Activated effector memory CD4-positive, alpha-beta T cell treated with Interleukin-2 at 50 U/mL for 16 hours (primary cell): ENCODE results near the gene CXCL1.

Experiments used
- DNase-seq: peaks from one replicate; pipeline ENCODE4 v3.0.0-alpha.2; 2020

The CXCL1 gene

GRCh38 chr4:73869130-73870055, at the start of gene CXCL1:
Gene CXCL1, plus strand, starts transcription at chr4:73869393. Its CDS starts 78 bp downstream, at chr4:73869471.
- DNase-seq, result no peak

DNA sequence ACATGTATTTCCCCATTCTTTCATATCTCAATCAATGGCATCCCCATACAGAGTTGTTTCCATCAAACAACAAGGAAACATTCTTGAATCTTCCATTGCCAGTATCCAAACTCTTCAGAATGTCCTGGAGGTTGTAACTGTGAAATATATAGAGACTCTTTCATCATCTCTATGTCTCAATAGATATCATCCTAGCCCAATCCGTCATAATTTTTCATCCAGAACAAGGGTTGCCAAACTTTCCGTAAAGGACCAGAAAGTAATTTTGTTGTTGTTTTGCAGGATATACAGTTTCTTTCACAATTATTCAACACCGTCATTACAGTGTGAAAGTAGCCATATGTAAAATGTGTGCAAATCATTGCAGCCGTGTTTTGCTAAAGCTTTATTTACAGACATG, 47.9 kb upstream of the CXCL1 start:
- DNase-seq, result no peak

GRCh38 chr4:73822389-73822788, 46.8 kb upstream of the CXCL1 start:
- no peak for DNase-seq

GRCh38 chr4:73822812-73823504, 46.2 kb upstream of the CXCL1 start:
- no peak for DNase-seq

GRCh38 chr4:73823760-73824159, 45.4 kb upstream of the CXCL1 start:
- no peak for DNase-seq

GRCh38 chr4:73828956-73829355, 40.2 kb upstream of the CXCL1 start:
- DNase-seq, result no peak

GRCh38 chr4:73831569-73831968, 37.6 kb upstream of the CXCL1 start:
- DNase-seq, result no peak

DNA sequence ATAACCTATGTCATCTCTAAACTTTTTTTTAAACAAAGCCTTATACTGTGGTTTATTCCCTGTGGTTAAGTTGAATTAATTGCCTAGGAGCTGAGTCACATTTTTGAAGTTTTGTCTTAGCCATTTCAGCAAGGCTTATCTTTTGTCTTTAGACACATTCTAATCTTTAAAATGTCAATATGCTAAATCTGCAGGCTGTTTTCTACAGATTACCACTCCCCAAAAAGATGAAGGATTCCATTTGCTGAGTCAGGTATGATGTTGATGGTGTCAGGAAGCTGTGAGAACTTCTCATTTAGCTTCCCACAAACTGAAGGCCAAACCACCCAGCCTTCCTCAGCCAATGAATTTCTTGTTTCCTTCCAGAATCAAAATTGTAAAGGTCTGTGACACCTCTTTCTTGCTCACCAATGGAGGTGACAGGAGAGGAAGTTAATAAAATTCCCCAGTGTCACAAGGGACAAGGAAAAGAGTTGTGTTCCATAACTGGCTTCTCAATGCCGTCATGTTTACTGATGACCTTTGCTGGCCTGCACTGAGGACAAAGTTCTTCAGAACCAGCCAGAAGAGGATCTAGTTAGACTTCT, 36.4 kb upstream of the CXCL1 start:
- no peak for DNase-seq

- no peak for DNase-seq
These were observed 32.6 kb upstream of the CXCL1 start, which contains the start of gene CXCL6 for GRCh38 chr4:73836373-73837279. Gene CXCL6, plus strand, starts transcription at chr4:73836678. Its CDS starts 73 bp downstream, at chr4:73836751.

DNA sequence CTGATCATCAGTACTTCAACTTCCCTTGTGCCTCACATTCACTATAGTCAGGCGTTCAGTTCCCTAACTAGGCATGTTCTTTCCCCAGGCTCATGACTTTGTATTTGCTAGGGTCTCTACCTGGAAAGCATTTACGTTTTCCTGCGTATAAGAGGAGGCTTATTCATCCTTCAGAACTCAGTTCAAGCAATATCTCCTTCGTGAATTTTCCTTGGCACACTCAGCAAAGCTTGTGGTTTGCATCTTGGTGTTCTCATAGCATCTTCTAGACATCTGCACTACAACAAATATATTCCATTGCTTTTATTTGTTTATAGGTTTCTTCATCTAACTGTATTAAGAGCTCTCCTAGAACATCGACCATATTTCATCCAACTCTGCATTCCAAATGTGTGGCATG, 30.1 kb upstream of the CXCL1 start:
- no peak for DNase-seq

- DNase-seq, result no peak
These were observed 29.5 kb upstream of the CXCL1 start for GRCh38 chr4:73839715-73840114.

DNA sequence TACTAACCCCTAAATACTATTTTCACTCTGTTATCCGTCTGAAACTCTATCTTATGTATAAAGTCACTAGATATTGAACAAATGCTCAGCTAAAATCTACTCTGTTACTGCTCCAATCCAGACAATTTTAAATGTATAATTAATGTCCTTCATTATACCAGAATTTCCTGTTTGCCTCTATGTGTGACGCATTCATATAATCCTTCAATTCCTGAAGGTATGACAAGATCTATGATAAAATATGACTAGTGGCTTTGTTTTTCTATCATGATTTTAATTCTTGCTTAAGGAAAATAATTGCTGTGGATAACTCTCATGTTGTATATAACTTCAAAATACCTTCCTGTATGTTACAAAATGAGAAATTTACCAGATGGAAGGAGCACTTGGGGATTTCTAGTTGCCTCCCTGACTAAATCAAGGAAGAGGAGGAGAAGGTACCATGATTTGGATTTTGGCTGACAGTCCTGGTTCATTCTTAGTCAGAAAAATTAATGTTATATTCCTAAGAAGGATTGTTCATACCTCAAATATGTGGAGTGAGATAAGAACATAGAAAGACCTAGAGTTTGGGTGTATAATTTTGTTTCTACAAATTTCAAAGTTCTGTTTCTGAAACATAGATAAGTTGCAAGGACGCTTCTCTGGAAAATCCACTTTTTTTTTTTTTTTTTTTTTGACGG, 27.8 kb upstream of the CXCL1 start:
- DNase-seq, result no peak

DNA sequence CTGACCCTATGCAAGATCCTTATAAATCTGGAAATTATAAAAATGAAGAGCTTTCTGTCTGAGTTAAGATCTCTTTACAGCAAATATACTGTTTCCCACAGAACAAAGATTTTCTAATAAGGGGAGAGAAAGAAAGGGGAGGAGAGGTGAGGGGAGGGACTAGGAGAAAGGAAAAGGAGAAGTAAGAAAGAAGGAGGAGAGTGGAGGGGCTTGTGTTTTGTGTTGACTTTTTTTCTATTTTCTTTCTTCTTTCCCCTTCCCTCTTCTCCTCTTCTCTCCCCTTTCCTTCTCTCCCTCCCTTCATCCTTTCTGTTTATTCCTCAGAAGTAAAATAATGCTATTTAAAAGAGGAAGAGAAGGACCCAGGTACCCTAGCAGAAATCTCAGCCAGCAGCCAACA, 26.5 kb upstream of the CXCL1 start:
- no peak for DNase-seq

DNA sequence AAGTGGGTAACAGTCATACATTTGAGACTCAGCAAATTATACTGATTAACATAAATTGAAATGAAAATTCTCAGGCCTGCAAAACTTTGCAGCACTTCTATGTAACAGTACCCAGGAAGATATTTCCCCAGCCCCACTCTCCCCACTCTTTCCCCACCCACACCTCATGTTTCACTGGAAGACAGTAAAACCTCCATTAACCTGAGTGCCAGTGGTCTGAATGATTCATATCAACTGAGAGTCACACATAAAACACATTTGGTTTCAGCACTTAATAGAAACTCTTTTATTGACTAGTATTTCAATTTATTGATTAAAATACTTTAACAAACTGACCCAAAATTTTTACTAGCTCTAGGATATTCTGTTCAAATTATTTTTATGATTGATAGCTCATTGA, 25.8 kb upstream of the CXCL1 start:
- no peak for DNase-seq

- no peak for DNase-seq
These were observed 24.8 kb upstream of the CXCL1 start for GRCh38 chr4:73844345-73844744.

DNA sequence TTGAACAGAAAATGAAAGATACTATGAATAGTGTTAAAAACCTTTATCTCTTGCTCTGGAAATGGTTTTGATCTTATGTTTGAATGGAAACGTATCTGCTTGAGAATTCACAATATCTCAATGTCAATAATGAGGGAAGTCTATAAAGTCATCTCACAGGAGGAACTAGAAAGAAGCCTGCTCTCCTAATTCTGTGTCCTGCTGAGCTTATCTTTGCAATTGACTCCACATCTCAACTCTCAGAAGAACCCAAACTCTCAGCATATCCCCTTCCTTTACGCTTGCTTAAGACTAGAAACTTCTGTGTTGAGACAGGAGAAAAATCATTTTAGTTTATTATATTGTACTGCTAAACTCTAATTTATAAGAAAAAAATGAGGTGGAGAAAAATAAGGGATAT, 24.4 kb upstream of the CXCL1 start:
- no peak for DNase-seq

DNA sequence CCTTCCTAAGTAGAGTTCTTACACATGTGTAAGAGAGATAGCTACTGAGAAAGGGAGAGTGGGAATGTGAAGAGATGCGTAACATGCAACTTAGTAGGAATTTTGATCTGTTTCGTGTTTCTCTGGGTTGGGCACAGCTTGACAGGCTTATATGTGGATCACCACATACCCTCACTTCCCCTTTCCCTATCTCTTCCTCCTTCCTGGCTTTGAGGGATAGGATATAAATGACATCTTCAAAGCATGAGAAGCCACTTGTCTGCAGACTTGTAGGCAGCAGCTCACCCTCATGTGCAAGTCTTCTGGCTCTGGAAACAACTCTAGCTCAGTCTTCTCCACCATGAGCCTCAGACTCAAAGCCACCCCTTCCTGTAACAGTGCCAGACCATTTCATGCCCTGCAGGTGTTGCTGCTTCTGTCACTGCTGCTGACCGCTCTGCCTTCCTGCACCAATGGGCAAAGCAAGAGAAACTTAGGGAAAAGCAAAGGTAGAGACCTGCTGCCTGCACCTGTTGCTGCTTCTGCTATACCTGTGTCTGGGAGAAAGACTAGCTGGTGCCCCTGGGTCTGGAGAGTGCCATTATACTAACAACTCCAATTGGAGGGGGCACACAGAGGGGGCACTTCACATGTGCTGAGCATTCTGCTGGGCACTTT, 21.5 kb upstream of the CXCL1 start:
- no peak for DNase-seq

- DNase-seq, result no peak
These were observed 20.9 kb upstream of the CXCL1 start for GRCh38 chr4:73848183-73848777.

GRCh38 chr4:73850261-73850970, 18.8 kb upstream of the CXCL1 start:
- DNase-seq, result no peak

DNA sequence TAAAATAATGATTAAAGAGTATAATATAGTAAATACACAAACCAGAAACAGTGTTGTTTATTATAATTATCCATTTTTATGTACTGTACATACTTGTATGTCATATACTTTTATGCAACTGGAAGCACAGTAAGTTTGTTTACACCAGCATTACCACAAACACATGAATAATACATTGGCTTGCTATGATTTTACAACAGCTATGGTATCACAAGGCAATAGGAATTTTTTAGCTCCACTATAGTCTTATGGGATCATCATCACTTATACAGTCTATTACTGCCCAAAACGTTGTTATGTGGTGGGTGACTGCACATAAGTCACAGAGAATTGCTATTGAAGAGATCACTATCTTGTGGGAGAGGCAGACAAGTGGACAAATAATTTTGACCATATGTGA, 17.9 kb upstream of the CXCL1 start:
- no peak for DNase-seq
